GM21717 (cell line): ENCODE measurements around the gene CTH.
A peak's percentile ranks its signal among the peaks of the same experiment; 100 is the strongest.
"Not testable (repeated sequence)": the region's sequence is repeated elsewhere in the genome, so short reads cannot be mapped to it uniquely, and the experiment has no call there.

Source experiments
- ATAC-seq: cut with Tn5 transposase; IDR thresholded peaks from one replicate; pipeline ENCODE4 v1.9.1; 2021; ENCODE audit warnings: mild to moderate bottlenecking, moderate library complexity; ENCODE audit not compliant: unreplicated experiment

CTH gene

DNA sequence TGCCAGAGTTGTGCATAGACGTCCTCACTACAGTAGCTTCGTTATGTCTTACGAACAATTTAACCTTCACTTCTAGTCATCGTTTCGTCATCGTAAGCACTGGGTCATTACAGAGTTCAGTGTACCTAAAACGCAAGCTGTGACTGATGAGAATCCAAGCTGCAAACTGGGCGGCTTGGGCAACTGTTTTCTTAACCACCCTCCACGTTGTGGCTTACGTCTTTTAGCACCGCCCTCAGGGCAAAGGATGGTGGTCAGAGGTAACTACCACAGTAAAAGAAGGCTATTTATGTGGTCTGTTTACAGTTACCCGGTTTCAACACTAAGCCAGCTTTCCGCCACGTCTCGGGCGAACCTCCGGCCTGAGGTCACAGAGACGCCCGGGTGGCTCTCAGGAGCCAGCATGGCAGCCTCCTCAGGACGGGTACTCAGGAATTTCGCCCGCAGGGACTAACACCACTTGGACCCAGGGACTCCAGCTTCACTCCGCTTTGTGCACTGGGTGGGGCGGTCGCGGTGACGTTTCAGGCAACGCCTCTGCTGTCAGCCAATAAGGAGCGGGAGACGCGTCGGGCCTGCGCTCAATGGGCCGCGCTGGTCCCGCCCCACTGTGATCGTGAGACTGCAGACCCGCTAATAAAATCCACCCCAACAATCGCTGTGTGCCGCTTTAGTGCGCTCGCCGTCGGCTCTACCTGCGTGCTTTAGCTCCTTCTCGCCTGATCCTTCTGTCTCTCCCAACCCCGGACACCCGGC lies at the start of gene CTH:
CTH (plus strand) TSS at position 665 of the 756 bp plus-strand sequence. CDS start 148 bp downstream, outside the sequence.
- ATAC-seq: peak; percentile 96

- ATAC-seq: no peak
These were observed 49.2 kb upstream of the CTH start for GRCh38 chr1:70361727-70362398.

DNA sequence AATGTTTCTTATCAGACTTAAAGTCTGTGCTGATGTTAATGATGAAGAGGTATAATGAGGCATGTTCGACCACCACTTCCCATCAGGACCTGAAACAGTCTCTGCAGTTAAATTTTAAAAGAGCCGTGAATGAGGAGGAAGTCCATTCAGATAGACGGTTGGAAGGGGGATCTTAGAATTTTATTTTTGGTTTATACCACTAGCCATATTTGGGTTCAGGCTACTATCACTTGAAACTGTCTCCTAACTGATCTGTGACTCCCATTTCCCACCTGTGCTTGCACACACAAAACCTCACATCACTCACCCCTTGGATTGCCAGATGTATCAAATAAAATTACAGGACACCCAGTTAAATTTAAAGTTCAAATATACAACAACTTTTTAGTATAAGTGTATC lies 46.6 kb upstream of the CTH start:
- ATAC-seq: no peak

GRCh38 chr1:70366425-70366952 lies 44.6 kb upstream of the CTH start:
- not testable (repeated sequence) for ATAC-seq

GRCh38 chr1:70366997-70367396 lies 44.1 kb upstream of the CTH start:
- not testable (repeated sequence) for ATAC-seq

DNA sequence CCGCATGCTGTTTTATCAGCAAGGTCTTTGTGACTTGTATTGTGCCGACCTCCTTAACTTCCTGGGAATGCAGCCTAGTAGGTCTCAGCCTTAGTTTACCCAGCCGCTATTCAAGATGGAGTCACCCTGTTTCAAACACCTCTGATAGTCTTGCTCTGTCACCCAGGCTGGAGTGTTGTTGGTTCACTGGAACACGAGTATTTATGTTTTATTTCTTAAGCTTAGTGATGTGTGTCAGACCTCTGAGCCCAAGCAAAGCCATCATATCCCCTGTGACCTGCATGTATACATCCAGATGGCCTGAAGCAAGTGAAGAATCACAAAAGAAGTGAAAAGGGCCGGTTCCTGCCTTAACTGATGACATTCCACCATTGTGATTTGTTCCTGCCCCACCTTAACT lies 43.7 kb upstream of the CTH start:
- ATAC-seq: not testable (repeated sequence)

DNA sequence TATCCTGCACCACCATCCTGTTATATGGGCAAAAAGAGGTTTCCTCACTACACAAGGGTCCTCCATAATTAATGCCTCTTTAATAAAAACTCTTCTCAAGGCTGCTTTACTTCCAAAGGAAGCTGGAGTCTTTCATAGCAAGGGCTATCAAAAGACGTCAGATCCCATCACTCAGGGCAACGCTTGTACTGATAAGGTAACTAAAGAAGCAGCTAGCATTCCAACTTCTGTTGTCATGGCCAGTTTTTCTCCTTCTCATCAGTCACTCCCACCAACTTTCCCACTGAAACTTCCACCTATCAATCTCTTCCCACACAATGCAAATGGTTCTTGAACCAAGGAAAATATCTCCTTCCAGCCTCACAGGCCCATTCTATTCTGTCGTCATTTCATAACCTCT lies 39.5 kb upstream of the CTH start:
- ATAC-seq: not testable (repeated sequence)

DNA sequence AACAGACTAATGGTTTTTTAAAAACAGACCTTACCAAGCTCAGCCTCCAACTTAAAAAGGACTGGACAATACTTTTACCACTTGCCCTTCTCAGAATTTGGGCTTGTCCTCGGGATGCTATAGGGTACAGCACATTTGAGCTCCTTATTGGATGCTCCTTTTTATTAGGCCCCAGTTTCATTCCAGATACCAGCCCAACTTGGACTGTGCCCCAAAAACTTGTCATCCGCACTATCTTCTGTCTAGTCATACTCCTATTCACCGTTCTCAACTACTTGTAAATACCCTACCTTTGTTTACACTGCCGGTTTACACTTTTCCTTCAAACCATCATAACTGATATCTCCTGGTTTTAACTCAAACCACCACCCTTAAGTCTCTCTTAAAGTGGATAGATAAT lies 38.6 kb upstream of the CTH start:
- ATAC-seq: no peak

DNA sequence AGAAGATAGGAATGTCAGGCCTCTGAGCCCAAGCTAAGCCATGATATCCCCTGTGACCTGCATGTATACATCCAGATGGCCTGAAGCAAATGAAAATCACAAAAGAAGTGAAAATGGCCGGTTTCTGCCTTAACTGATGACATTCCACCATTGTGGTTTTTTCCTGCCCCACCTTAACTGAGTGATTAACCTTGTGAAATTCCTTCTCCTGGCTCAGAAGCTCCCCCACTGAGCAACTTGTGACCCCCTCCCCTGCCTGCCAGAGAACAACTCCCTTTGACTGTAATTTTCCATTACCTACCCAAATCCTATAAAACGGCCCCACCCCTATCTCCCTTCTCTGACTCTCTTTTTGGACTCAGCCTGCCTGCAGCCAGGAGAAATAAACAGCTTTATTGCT lies 37.5 kb upstream of the CTH start:
- ATAC-seq: not testable (repeated sequence)

DNA sequence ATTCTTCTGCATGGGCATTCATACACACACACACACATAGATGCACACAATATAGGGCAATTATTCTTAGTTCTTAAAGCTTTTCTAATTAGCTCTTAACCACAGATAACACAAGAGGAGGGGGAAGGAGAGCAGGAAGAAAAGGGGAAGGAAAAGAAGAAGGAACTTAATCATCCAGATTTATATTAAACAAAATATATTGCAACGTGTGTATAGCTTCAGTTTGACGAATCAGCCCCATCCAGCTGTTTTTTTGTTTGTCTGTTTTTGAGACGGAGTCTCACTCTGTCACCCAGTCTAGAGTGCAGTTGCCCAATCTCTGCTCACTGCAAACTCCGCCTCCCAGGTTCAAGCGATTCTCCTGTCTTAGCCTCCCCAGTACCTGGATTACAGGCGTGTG lies 34.9 kb upstream of the CTH start:
- ATAC-seq: no peak

DNA sequence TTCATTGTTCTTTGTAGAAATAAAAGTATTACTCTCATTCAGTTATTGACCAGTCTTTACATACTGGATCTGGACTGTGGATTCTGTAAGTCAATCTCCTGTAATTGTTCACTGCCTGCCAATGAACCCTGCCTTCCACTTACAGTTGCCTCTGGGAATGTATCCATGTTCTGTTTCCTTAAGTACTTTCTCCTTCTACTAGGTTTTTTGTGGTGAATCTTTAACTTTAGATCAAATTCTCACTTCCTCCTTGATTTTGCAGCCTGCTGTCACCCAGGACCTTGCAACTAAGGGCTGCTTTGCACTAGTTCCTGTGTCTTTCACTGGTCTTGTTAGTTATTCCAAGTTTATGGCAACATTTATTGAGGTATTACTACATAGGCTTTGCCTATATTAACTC lies 28.4 kb upstream of the CTH start:
- peak; percentile 79 for ATAC-seq

- no peak for ATAC-seq
These were observed 27.6 kb upstream of the CTH start for GRCh38 chr1:70383483-70383882.

GRCh38 chr1:70384542-70384941 lies 26.5 kb upstream of the CTH start:
- no peak for ATAC-seq

DNA sequence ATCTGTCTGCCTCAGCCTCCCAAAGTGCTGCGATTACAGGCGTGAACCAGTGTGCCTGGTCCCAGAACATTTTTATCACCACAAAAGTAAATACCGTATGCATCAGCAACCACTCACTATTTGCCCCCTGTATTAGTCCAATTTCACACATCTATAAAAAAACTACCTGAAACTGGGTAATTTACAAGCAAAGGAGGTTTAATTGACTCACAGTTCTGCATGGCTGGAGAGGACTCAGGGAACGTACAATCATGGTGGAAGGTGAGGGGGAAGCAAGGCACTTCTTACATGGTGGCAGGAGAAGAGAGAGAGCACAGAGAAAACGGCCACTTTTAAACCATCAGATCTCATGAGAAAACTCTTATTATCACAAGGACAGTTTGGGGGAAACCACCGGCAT lies 25.6 kb upstream of the CTH start:
- ATAC-seq: no peak

GRCh38 chr1:70386121-70386520 lies 24.9 kb upstream of the CTH start:
- no peak for ATAC-seq

GRCh38 chr1:70387507-70387906 lies 23.6 kb upstream of the CTH start:
- ATAC-seq: no peak

DNA sequence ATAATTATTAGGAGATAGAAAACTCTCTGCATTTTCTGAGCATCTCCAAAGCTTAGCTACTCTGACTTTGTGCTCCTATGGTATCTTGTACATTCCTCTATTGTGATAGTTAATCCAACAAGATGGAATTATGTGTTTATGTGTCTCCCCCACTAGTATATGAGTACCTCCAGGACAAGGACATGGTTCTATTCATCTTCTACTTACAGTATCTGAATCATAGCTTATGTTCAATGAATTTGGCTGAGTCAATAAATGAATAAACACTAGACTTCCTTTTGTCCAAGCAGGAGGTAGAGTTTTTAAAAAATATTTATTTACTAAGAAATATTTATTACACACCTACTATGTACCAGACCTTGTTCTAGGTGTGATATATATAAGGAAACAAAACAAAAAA lies 18.4 kb upstream of the CTH start:
- no peak for ATAC-seq

DNA sequence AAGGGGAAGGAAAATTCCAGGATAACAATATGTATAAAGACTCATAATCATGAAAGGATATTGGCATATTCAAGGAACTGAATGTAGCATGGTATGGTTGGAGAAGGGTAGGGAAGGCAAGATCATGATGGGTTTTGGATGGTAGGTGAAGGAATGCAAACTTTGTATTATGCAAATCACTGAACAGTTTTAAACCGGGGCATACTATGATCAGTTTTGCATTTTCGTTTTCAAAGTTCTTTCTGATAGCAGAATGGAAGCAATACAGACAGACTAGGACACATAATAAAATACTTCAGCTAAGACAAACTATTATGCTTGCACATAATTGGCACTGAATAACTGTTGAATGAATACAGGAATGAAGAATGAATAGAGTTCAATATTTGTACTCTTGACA lies 14.5 kb upstream of the CTH start:
- ATAC-seq: no peak

DNA sequence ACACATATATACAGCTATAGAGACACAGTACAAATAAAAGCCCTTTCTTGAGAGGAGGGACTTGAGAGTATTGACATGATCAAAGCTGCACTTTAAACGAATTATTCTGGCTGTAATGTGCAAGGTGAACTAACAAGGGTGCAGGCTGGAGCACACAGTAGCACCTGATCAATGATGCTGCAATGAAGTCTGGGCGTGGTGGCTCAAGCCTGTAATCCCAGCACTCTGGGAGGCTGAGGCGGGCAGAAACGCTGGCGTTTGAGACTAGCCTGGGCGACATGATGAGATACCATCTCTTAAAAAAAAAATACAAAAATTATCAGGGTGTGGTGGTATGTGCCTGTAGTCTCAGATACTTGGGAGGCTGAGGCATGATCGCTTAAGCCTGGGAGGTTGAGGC lies 14.1 kb upstream of the CTH start:
- ATAC-seq: no peak

GRCh38 chr1:70400335-70400734 lies 10.7 kb upstream of the CTH start:
- no peak for ATAC-seq

- ATAC-seq: no peak
These were observed 9.1 kb upstream of the CTH start for GRCh38 chr1:70401974-70402373.

- no peak for ATAC-seq
These were observed 7.3 kb upstream of the CTH start for GRCh38 chr1:70403759-70404158.
